GM18507 (cell line): Measurements from ENCODE around the gene ITGB1.
A peak's percentile ranks its signal among the peaks of the same experiment; 100 is the strongest.
"Not testable (repeated sequence)": the region's sequence is repeated elsewhere in the genome, so short reads cannot be mapped to it uniquely, and the experiment has no call there.

Experiments
- DNase-seq: peaks from one replicate; pipeline ENCODE4 v3.0.0; 2011; ENCODE audit warnings: low read depth; ENCODE audit not compliant: insufficient read length; ENCODE audit errors: extremely low spot score
- FAIRE-seq: peaks from 2 replicates; lab custom pipeline; 2011; peaks lifted over from hg19 to GRCh38; lab: Jason Lieb, UNC

The ITGB1 gene

DNA sequence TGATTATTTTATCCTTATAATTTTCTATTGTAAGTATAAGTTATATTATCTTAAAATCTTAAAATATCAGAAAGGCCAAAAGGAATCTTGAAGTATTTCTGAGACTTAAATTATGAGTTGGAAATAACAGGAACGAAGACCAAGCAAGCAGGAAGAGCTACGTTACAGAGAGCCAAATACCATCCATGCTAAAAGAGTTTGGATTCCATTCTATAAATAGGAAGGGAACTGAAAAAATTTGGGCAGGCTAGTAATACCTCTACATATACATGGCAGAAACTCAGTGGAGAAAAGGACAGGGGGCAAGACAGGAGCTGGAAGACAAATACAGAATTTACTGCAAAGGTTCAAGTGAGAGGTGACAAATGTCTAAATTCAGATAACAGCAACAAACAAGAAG is 16.7 kb downstream of the ITGB1 start:
- no peak for DNase-seq
- no peak for FAIRE-seq

- FAIRE-seq: peak; percentile 42
- DNase-seq: no peak
Measured at GRCh38 chr10:32940321-32941301, 17.4 kb downstream of the ITGB1 start.

DNA sequence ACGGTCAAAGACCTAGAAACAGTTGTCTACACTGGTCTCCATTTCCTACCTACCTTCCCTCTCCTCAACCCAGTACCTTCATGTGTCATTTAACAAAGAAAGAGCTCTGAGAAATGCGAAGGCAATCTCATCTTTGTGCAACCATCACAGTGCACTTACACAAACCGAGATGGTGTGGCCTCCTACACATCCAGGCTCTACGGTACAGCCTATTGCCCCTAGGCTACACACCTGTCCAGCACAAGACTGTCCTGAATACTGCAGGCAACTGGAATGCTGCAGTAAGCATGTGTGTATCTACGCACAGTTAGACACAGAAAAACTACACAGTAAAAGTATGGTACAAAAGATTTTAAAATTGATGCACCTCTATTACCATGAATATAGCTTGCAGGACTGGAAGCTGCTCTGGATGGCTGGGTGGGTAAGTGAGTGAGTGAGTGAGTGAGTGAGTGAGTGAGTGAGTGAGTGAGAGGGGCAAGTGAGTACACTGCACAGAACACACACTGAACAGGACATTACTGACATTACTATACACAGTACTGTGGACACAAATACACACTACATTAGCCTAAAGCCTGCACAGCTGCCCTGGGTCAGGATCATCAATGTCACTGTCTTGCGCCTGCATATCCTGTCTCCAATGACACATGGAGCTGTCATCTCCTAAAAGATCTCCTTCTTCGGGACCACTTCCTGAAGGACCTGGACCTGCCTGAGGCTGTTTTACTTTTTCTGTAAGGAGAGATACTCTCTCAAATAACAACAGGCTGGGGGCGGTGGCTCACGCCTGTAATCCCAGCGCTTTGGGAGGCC is 18.5 kb downstream of the ITGB1 start:
- no peak for FAIRE-seq
- no peak for DNase-seq

DNA sequence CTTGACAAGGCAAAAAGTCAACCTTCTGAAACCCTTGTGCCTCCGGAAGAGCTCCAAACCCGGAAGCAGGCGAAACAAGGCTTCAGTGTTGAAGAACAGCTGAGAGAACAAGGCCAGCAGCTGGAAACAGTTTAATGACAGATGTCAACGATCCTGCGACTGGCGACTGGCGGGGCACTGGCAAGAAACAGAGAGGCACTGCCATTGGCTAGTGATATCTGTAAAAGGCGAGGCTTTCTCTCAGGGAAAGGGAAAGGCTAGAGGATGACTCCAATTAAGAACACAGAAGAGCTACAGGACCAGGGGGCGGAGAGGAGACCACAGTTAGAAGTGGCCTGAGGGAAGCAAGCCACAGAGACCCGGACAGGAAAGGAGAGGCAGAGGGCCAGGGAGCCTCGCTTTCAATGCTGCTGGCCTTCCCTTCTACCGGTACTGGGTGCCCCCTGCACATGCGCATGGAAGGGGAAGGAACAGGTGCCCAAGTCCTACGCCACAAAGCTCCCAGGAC is 19.4 kb downstream of the ITGB1 start:
- no peak for DNase-seq
- FAIRE-seq: no peak

DNA sequence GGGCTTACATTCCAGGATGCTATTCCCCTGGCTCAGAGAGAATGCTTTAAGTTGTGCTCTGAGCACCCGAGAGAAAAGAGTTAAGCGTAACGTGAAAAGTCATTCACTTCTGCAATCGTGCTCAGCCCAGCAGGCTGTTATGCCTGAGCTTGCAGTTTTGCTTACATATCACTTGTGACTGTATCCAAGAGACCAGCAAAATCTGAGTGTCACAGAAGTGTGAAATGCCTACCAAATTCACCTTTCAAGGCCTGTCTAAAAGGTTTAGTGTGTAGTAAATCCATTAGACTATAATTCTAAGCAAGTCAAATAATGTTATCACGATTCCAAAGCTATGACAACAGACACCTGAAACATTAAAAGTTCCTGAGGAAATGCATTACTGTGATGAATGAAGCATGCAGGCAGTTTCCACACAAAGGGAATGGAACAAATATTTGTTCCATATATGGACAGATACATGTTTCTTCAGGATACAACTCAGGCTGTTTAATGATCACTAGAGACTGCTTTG is 20.1 kb downstream of the ITGB1 start:
- FAIRE-seq (no peak), DNase-seq (no peak)

DNA sequence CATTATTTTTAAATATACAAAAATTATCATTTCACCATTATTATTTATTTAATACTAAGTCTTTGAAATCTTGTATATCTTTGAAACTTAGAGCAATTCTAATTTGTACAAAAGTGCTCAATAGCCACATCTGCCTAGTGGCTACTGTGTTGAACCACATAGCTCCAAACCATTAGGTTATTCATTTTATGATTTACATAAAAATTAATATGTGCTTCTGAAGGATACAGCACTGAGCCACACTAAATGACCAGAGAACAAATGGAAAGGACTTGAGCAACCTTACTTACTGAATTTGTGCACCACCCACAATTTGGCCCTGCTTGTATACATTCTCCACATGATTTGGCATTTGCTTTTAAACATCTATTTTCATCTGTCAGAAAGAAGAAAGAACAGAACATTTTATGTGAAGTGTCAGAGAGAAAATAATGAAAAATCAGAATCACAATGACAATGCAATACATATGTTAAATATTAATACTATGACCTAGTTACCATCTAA is 25.8 kb downstream of the ITGB1 start:
- FAIRE-seq: no peak
- DNase-seq: no peak

GRCh38 chr10:32931593-32931992 is 26.4 kb downstream of the ITGB1 start:
- DNase-seq (no peak), FAIRE-seq (no peak)

DNA sequence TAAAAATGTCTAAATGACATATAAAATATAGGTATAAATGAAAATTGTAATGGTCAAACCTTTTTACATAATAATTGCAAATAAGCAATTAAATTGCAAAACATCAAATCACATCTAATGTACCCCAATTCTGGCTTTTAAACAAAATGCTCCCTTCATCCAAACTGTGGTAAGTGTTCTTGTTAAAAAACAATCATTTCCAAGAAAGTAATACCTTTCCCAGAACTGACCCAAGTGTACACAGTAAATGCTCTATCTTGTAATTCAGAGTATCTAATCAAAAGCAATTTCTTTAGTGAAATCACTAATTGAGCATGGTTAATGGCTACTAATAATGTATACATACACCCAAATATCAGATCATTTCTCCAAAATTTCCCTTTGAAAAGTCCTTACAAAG is 28.0 kb downstream of the ITGB1 start:
- FAIRE-seq: no peak

DNA sequence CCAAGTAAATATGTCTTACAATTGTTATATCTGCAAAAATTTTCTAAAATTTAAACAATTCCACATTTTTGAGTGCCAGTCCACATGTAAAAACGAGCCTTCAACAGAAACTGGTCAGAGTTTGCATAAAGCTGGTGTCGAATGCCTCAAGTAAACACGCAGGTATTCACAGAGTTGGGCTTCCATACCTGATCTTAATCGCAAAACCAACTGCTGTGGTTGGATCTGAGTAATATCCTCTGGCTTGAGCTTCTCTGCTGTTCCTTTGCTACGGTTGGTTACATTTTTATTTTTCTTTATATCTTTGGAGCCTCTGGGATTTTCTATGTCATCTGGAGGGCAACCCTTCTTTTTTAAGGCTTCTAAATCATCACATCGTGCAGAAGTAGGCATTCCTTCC is 28.4 kb downstream of the ITGB1 start:
- DNase-seq: no peak
- FAIRE-seq: no peak

More for the DNA sequence above, 28.0 kb downstream of the ITGB1 start:
- no peak for DNase-seq

DNA sequence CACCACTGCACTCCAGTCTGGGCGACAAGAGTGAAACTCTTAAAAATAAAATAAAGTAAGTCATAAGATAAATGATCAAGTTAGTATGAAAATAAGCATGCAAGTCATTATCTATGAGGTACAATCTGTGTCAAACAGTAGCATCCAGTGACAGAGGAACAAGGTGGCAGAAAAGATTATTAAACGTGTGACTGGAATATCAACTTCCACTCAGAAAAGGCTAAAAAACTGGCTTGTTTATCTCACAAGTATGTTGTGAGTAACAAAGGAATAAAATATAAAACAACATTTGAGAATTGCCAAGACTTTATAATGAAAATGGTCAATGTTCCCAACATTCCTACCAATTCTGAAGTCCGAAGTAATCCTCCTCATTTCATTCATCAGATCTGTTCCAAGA is 30.3 kb downstream of the ITGB1 start:
- FAIRE-seq (no peak), DNase-seq (no peak)

GRCh38 chr10:32923849-32924248 is 34.2 kb downstream of the ITGB1 start:
- DNase-seq: no peak
- no peak for FAIRE-seq

- FAIRE-seq (no peak), DNase-seq (no peak)
Measured at GRCh38 chr10:32923134-32923533, 34.9 kb downstream of the ITGB1 start.

DNA sequence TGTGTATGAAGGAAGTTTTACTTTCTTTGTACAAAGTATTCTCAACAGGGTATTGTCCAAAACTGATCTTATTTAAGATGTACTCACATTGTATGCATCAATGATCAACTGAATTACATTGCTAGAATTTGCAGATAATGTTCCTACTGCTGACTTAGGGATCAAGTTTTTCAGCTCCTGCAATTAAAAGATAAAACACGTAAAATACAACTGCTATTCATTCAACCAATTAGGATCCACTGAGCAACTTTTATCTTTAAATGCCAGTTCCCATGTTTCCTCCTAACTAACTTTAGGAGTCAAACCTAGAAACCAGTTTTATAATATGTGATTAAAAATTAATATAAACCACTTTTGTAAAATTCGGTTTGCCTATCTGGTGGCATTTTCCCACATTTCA is 35.9 kb downstream of the ITGB1 start:
- FAIRE-seq (no peak), DNase-seq (no peak)

- FAIRE-seq: not testable (repeated sequence)
Measured at GRCh38 chr10:32917817-32918216, 40.2 kb downstream of the ITGB1 start.

GRCh38 chr10:32911285-32912016 is 46.6 kb downstream of the ITGB1 start:
- FAIRE-seq (no peak), DNase-seq (no peak)

More at GRCh38 chr10:32917817-32918216, 40.2 kb downstream of the ITGB1 start:
- DNase-seq: not testable (repeated sequence)

- FAIRE-seq: not testable (repeated sequence)
Measured at GRCh38 chr10:32909970-32910369, 48.1 kb downstream of the ITGB1 start.

GRCh38 chr10:32909456-32909855 is 48.6 kb downstream of the ITGB1 start:
- FAIRE-seq (no peak), DNase-seq (no peak)

More at GRCh38 chr10:32909970-32910369, 48.1 kb downstream of the ITGB1 start:
- DNase-seq: not testable (repeated sequence)

DNA sequence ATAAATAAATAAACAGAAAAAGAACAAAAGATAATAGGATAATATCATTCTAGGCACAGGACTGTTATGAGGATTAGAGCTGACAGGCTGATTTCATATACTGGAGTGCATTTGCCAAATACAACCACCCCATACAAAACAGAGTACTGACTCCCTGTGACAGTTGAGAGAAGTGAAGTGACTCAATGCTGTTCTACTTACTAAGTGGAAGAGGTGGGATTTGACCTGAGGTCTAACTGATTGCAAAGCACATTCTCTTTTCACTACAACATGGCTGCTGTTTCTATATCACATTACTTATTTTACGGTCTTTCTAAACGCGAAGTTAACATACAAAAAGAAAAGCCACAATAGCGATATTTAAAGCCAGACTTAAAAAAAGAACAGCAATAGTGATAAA is 51.4 kb downstream of the ITGB1 start:
- DNase-seq: no peak
- FAIRE-seq: no peak

DNA sequence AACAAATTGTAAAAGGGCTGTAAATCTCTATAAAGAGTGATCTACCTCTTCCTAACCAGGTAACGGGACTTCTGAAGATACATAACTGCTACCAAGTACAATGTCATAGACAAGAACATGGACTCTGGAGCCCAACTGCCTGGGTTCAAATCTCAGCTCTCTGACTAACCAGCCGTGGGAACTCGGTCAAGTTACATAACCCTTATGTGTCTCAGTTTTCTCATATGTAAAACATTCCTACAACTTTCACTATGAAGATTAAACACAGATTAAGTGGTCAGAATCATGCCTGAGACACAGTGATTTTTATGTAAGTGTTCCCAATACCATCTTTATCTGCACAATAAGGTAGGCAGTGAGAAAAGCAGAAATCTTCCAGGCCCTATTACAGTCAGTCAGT is 52.6 kb downstream of the ITGB1 start:
- DNase-seq (no peak), FAIRE-seq (no peak)
